Measurements from ENCODE around the gene TMEM40. TPM values are rescaled to one million over a fixed set of nuclear protein-coding genes. Genes with fewer than 3 reads are reported as not detected.
"Not testable (repeated sequence)": the region's sequence is repeated elsewhere in the genome, so short reads cannot be mapped to it uniquely, and the experiment has no call there.

The TMEM40 gene
- total RNA-seq, 1 experiment from 2014 or later, result not detected

GRCh38 chr3:12782172-12782815 lies 23.2 kb upstream of the TMEM40 start:
- in situ Hi-C loops (cut with HindIII; ENCODE audit: low pct_unique_long_range_greater_than_20kb, low sequenced_read_pairs), result no loop called here
- no peak for DNase-seq (ENCODE audit: low read depth)

DNA sequence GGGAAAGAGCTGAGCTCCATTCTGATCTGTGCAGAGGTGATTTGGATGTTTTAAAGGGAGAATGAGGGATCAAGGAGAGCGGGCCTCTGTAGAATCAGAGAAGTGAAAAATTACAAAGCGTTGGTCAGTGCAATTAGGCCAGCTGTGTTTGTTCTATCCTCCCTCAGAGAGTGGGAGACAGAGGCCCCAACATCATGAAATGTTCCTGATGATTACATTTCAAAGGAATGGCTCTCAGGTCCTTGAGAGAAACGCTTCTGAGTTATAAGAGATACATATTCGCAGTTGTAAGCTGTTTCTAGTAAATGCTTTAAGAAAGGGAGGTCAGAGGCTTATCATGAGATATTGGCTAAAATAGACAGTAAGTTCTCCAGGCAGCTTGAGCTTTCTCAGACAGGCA lies 21.7 kb upstream of the TMEM40 start:
- in situ Hi-C loops (cut with HindIII; ENCODE audit: low pct_unique_long_range_greater_than_20kb, low sequenced_read_pairs), result no loop called here
- no peak for DNase-seq (ENCODE audit: low read depth)

GRCh38 chr3:12777171-12777570 lies 18.1 kb upstream of the TMEM40 start:
- in situ Hi-C loops (cut with HindIII; ENCODE audit: low pct_unique_long_range_greater_than_20kb, low sequenced_read_pairs), result no loop called here
- DNase-seq (ENCODE audit: low read depth), result no peak

GRCh38 chr3:12775970-12776369 lies 16.9 kb upstream of the TMEM40 start:
- DNase-seq (ENCODE audit: low read depth); in situ Hi-C loops (cut with HindIII; ENCODE audit: low pct_unique_long_range_greater_than_20kb, low sequenced_read_pairs): not testable (repeated sequence)

DNA sequence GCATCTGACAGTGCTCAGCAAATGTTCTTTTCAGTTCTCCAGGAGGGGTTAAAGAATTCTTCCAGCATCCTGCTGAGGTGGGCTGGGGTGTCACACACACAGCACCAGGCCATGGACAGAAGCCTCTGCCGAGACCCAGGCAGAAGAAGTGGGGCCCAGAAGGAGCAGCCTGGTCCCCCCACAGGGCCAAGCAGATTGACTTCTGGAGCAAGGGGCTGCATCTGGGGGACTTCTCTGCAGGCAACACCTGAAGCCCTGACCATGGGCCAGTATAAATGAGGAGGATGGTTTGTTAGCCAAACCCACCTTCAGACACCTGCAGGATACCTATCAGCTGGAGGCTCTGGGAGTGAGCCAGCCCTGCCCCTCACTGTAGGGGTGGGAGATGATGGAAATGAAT lies 16.2 kb upstream of the TMEM40 start:
- DNase-seq (ENCODE audit: low read depth), result no peak
- in situ Hi-C loops (cut with HindIII; ENCODE audit: low pct_unique_long_range_greater_than_20kb, low sequenced_read_pairs), result no loop called here

- DNase-seq (ENCODE audit: low read depth), result no peak
- in situ Hi-C loops (cut with HindIII; ENCODE audit: low pct_unique_long_range_greater_than_20kb, low sequenced_read_pairs), result no loop called here
These were observed 15.6 kb upstream of the TMEM40 start for GRCh38 chr3:12774619-12775018.

DNA sequence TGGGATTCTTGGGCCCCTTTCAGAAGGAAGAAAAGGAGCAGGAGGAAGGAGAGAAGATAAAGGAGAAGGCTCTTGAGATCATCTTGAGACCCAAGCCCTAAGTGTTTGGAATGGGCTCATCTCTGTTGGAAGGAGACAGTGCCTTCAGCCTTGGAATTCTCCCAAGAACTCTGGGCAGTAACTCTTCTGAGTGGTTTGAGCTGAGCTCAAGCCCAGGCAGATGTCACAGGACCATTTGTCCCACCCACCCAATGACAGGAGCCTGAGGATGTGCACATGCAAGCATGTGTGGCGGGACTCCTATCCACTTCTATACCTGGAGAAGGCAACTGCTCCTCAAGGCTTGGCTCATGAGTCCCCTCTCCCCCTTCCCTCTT lies 14.6 kb upstream of the TMEM40 start:
- in situ Hi-C loops (cut with HindIII; ENCODE audit: low pct_unique_long_range_greater_than_20kb, low sequenced_read_pairs), result no loop called here
- no peak for DNase-seq (ENCODE audit: low read depth)

- in situ Hi-C loops (cut with HindIII; ENCODE audit: low pct_unique_long_range_greater_than_20kb, low sequenced_read_pairs), result no loop called here
- no peak for DNase-seq (ENCODE audit: low read depth)
These were observed 14.1 kb upstream of the TMEM40 start for GRCh38 chr3:12773030-12773709.

DNA sequence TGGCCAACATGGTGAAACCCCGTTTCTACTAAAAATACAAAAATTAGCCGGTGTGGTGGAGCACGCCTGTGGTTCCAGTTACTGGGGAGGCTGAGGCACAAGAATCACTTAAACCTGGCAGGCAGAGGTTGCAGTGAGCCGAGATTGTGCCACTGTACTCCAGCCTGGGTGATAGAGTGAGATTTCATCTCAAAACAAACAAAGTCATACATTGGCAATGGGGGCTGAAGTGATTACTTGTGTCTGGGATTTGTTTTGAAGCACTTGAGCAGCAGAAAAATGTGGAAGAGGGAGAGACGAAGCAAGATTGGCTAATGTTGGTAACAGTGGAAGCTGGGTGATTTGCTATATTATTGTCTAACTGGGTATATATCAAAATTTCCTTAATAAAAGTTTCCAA lies 13.4 kb upstream of the TMEM40 start:
- in situ Hi-C loops (cut with HindIII; ENCODE audit: low pct_unique_long_range_greater_than_20kb, low sequenced_read_pairs), result no loop called here
- no peak for DNase-seq (ENCODE audit: low read depth)

GRCh38 chr3:12771236-12771635 lies 12.2 kb upstream of the TMEM40 start:
- in situ Hi-C loops (cut with HindIII; ENCODE audit: low pct_unique_long_range_greater_than_20kb, low sequenced_read_pairs), result no loop called here
- no peak for DNase-seq (ENCODE audit: low read depth)

DNA sequence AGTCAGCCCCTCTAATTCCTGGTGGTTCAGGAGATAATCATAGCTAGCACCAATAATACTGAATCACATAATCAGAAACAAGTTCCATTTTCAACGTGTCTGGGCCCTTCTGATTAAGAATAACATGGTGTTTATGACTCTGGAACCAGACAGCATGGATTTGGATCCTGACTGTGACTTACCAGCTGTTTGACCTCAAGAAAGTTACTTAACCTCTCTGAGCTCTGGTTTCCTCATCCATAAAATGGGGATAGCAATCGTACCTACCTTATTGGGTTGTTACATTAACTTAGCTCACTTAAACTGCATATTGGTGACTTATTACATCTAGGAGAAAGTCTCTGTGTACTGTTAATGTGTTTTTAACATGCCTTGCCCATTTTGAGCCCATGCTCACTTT lies 10.7 kb upstream of the TMEM40 start:
- in situ Hi-C loops (cut with HindIII; ENCODE audit: low pct_unique_long_range_greater_than_20kb, low sequenced_read_pairs), result no loop called here

DNA sequence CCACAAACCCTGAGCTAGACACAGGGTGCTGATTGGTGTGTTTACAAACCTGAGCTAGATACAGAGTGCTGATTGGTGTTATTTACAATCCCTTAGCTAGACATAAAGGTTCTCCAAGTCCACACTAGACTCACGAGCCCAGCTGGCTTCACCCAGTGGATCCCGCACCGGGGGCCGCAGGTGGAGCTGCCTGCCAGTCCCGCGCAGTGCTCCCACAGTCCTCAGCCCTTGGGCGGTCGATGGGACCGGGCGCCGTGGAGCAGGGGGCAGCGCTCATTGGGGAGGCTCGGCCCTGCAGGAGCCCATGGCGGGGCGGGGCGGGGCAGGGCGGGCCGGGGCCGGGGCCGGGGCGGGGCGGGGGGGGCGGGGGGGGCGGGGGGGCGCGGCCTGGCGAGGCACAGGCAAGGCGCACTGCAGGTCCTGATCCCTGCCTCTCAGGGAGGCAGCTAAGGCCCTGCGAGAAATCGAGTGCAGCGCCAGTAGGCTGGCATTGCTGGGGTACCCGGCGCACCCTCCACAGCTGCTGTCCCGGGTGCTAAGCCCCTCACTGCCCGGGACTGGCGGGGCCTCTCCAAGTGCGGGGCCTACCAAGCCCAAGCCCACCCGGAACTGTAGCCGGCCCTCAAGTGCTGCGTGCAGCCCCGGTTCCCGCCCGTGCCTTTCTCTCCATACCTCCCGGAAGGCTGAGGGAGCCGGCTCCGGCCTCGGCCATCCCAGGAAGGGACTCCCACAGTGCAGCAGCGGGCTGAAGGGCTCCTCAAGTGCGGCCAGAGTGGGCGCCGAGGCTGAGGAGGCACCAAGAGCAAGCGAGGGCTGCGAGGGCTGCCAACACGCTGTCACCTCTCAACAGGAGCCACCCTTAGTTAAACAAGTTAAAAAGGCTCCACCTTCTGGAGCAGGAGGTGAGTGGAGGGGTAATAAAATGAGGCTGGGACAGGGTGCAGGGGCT lies 9.8 kb upstream of the TMEM40 start:
- DNase-seq (ENCODE audit: low read depth), result no peak
- in situ Hi-C loops (cut with HindIII; ENCODE audit: low pct_unique_long_range_greater_than_20kb, low sequenced_read_pairs), result no loop called here

More for the DNA sequence above, 10.7 kb upstream of the TMEM40 start:
- DNase-seq (ENCODE audit: low read depth), result no peak

DNA sequence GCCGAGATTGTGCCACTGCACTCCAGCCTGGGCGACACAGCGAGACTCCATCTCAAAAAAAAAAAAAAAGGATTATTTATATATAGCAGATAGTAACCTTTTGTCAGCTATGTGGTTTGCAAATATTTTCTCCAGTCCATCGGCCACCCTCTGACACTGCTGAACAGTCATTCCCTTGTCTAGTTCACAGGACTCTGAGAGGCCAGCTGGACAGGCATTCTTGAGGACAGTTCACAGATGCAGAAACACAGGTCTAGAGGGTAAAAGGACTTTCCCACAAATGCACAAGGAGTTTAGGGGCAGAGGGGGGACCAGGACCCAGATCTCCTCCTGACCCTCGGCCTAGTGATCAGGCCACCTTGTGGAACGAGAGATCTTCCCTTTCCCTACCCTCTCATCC lies 7.5 kb upstream of the TMEM40 start:
- DNase-seq (ENCODE audit: low read depth), result peak; percentile 28
- in situ Hi-C loops (cut with HindIII; ENCODE audit: low pct_unique_long_range_greater_than_20kb, low sequenced_read_pairs), result no loop called here

DNA sequence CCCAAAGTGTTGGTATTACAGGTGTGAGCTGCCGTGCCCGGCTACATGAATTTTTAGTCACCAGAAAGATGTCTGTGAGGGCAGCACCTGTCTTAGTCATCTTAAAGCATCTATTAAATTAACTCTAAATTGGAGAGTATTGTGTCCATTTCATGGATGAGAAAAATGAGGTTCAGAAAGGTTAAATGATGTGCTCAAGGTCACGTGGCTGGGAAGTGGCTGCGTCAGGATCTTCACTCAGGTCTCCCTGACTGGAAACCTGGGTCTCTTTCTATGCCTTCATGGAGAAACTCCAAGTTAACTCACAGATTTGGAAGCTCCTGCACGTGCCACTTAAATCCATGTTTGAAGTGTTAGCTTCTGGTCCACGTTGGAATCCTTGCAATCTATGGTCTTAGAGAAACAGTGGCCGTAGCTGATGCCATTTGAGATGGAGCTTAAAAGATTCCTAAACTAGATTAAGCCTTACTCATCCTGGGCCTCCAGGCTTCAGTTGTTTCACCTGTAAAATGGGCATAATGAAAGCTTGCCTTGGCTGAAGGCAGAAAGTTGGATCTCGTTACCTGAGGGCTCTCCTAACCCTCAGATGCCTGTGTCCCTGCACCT lies 5.2 kb upstream of the TMEM40 start:
- in situ Hi-C loops (cut with HindIII; ENCODE audit: low pct_unique_long_range_greater_than_20kb, low sequenced_read_pairs), result no loop called here
- no peak for DNase-seq (ENCODE audit: low read depth)

- in situ Hi-C loops (cut with HindIII; ENCODE audit: low pct_unique_long_range_greater_than_20kb, low sequenced_read_pairs), result no loop called here
- no peak for DNase-seq (ENCODE audit: low read depth)
These were observed 870 bp upstream of the TMEM40 start for GRCh38 chr3:12759693-12760565.

GRCh38 chr3:12758025-12758781 lies 856 bp downstream of the TMEM40 start:
- DNase-seq (ENCODE audit: low read depth), result no peak
- in situ Hi-C loops (cut with HindIII; ENCODE audit: low pct_unique_long_range_greater_than_20kb, low sequenced_read_pairs), result no loop called here

GRCh38 chr3:12756635-12757034 lies 2.4 kb downstream of the TMEM40 start:
- in situ Hi-C loops (cut with HindIII; ENCODE audit: low pct_unique_long_range_greater_than_20kb, low sequenced_read_pairs), result no loop called here
- no peak for DNase-seq (ENCODE audit: low read depth)
